ENCODE data around the gene TTC23L.

The TTC23L gene, protein sequence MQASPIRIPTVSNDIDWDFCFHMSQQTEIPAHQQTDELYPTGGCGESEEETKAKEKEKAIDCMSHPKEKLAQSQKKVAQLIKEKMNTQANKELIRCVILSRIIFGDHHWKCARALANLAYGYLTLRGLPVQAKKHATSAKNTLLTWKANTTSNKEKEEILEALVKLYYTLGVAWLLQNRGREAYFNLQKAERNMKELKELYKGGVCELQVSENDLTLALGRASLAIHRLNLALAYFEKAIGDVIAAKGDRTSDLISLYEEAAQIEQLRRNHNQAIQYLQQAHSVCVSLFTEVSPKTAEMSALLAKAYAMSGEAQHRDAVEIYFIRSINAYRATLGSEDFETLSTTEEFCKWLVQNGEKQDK

DNA sequence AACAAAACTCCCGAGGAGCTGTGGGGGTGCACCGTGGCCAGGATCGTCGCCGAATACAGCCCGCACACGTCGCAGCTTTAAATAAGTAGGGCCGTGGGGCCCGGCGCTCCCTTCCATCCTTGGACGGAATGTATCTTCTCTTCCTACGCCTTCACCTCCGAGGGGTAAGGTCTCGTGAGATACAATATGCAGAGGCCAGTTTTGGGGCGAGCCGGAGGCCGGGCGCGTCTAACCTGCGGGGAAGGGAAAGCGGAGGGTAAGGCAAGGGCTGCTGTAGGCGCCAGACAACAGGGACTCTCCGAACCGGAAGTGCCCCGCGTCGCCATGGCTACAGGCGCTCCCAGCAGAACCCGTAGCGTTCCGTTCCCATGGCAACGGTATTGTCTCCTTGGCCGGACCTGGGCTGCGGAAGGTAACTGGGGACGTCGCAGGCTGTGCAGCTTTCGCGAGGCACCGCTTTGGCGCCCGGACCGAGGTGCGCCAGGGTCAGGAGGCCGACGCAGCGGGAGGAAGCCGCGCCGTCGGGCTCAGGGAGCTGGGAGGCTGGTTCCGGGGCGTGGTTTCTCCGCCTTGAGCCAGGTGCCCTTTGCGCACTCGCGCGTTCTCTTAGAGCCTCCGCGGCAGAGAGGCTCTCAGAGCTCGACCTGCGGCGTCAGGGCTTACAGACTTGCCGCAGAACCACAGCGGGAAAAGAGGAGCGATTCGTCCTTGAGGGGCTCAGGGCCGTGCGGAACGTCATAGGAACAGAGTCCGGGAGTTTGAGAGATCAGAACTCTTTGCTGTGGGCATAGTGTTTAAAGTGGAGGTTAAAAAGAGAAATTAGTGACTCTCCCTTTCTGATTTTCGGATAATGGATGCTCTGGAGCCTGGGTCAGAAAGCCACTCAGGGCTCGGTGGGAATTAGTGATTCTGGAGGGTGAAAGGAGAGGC is at the start of gene TTC23L:
Gene TTC23L, plus strand, starts transcription at position 380 of the 930 bp plus-strand sequence. CDS start 1,508 bp downstream, outside the sequence.
- DNase-seq (ENCODE audit: low spot score): peak; percentile 85
- Mint-ChIP-seq H3K4me3 (peak within 1 kb of the TSS; percentile 92), H3K4me1 (ENCODE audit: low read depth) (peaks cover 7% of the 10 kb centered on the region), H3K27me3 (ENCODE audit: low read depth) (peaks cover 9% of the 10 kb centered on the region), H3K36me3 (ENCODE audit: low read depth) (no peaks in the 10 kb centered on the region), H3K27ac (peak within 1 kb of the TSS; percentile 43), H3K9me3 (no peaks in the 10 kb centered on the region)

DNA sequence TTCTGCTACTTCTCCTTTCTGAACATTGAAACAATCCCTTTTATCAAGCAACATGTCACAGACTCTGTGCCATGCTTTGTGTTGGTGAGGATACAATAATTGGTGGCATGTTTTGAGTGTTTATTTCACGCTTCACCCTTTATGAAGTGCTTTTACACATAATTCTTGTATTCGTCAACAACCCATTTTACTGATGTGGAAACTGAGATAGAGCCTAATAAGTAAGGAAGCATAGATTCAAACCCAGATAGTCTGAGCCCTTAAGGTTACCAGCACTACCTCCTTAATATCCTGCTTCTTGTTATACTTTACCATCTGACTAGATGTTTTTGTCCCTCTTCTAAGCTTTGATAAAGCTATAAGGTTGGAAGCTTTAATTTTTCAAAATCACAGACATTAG is 49.3 kb upstream of the TTC23L start:
- no peaks in the 10 kb centered on the region for H3K27me3 Mint-ChIP-seq (ENCODE audit: low read depth)
- H3K4me3 Mint-ChIP-seq: no peak overlapping the region
- DNase-seq (ENCODE audit: low spot score): no peak
- H3K4me1 Mint-ChIP-seq (ENCODE audit: low read depth): no peaks in the 10 kb centered on the region
- no peak overlapping the region for H3K27ac Mint-ChIP-seq
- H3K36me3 Mint-ChIP-seq (ENCODE audit: low read depth): no peaks in the 10 kb centered on the region
- H3K9me3 Mint-ChIP-seq: no peaks in the 10 kb centered on the region

DNA sequence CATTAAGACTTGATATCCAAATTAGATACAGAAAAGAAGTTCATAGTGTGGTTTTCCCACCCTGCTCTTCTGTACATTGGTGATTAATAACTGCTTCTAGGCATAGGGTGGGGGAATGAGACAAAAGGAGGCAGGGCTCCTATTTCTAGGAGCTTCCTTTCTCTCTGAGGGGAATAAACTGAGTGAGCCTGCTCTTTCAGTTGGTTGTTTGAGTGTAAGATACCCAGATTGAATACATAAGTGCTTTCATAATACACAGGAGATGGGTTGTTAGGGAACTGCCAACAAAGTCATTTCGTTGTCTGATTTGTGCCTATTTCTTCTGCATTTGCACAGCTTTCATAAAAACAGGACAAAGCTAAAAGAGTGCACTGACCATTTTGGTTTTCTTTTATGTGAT is 48.9 kb upstream of the TTC23L start:
- Mint-ChIP-seq H3K4me1 (ENCODE audit: low read depth) (no peaks in the 10 kb centered on the region), H3K27me3 (ENCODE audit: low read depth) (no peaks in the 10 kb centered on the region), H3K27ac (no peak overlapping the region), H3K36me3 (ENCODE audit: low read depth) (no peaks in the 10 kb centered on the region), H3K9me3 (no peaks in the 10 kb centered on the region), H3K4me3 (no peak overlapping the region)
- no peak for DNase-seq (ENCODE audit: low spot score)

DNA sequence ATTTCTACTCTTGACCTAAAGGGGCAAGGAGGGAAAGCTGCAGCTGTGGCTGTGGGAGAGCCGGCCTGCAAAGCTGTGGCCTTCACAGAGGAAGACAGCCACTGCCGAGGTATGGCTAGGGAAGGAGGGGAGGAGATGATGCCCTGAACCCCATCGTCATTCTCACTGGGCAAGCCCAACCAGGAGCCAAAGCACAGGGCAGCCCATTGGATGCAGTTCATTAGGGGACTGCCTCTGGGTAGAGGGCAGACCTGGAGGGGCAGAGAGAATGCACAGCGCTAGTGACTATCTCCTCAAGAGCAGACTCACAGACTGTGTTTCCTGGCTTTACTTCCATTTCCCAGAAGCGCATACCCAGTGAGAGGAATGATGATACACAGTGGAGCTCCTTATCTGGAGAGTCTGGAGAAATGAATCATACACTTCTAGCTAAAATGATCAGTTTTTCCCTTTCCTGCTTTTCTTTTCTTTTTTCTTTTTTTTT is 47.2 kb upstream of the TTC23L start:
- no peak for DNase-seq (ENCODE audit: low spot score)

DNA sequence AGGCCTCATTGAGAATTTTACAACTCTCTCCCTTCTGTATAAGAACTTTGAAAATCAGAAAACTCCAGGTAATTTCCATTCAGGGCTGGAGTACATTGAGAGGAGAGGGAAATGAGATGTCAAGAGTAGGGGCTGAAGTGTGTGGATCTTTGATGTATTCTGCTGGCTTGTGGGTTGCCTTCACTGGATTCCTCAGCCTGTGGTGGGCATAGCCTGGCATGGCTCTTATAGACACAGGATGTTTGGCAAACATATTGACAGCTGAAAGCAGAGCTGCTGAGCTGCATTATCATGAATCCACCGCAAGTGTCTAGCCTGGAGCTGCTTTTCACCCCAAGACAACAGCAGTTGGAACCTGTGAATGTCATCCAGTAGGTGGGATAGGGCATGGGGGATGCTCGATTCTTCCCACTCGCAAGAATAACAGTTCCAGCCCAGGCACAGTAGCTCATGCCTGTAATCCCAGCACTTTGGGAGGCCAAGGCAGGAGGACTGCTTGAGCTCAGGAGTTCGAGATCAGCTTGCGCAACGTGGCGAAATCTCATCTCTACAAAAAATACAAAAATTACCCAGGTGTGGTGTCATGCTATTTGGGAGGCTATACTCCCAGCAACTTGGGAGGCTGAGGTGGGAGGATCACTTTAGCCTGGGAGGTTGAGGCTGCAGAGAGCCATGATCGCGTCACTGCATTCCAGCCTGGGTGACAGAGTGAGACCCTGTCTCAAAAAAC is 36.0 kb upstream of the TTC23L start:
- H3K36me3 Mint-ChIP-seq (ENCODE audit: low read depth): no peaks in the 10 kb centered on the region
- H3K4me1 Mint-ChIP-seq (ENCODE audit: low read depth): no peaks in the 10 kb centered on the region
- no peak overlapping the region for H3K4me3 Mint-ChIP-seq
- H3K27me3 Mint-ChIP-seq (ENCODE audit: low read depth): no peaks in the 10 kb centered on the region
- H3K9me3 Mint-ChIP-seq: no peaks in the 10 kb centered on the region
- DNase-seq (ENCODE audit: low spot score): no peak
- no peak overlapping the region for H3K27ac Mint-ChIP-seq

More for the DNA sequence above, 47.2 kb upstream of the TTC23L start:
- Mint-ChIP-seq H3K27ac (no peak overlapping the region), H3K9me3 (no peaks in the 10 kb centered on the region), H3K36me3 (ENCODE audit: low read depth) (no peaks in the 10 kb centered on the region), H3K4me1 (ENCODE audit: low read depth) (no peaks in the 10 kb centered on the region), H3K27me3 (ENCODE audit: low read depth) (no peaks in the 10 kb centered on the region), H3K4me3 (no peak overlapping the region)

DNA sequence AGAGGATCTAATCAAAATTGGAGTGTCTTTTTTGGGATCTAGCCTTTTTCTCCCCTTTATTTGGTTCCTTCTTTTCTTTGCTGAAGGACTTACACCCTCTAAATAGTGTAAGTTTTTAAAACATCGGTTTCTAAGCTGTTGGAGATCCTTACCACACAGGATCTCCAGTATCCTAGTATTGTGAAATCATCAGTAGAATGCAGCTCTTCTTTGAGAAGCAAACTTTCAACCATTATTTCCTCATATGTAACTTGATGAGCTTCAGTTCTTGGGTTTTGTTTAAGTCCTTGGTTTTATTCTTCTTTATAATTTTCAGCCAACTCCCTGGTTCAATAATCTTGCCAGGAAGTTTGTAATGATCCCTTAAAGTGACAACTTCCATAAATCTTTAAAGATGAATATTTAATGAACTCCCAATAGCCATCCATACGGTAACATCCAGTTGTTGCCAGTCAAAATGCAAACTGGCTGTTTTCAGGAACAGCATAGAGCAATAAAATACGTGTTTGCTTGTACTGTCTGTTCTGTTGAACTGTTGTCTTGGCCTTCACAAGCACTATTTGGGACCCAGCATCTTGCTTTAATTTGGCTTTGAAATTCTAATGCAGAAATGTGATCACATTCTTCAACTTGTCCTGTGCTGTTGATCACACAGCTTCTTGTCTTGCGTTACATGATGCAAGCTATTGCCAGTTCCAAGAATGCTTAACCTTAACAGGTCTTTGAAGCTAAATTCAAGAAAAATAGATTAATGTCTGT is 34.8 kb upstream of the TTC23L start:
- H3K36me3 Mint-ChIP-seq (ENCODE audit: low read depth): no peaks in the 10 kb centered on the region
- no peak overlapping the region for H3K27ac Mint-ChIP-seq
- H3K27me3 Mint-ChIP-seq (ENCODE audit: low read depth): no peaks in the 10 kb centered on the region
- H3K9me3 Mint-ChIP-seq: no peaks in the 10 kb centered on the region
- DNase-seq (ENCODE audit: low spot score): no peak
- H3K4me1 Mint-ChIP-seq (ENCODE audit: low read depth): no peaks in the 10 kb centered on the region
- H3K4me3 Mint-ChIP-seq: no peak overlapping the region

DNA sequence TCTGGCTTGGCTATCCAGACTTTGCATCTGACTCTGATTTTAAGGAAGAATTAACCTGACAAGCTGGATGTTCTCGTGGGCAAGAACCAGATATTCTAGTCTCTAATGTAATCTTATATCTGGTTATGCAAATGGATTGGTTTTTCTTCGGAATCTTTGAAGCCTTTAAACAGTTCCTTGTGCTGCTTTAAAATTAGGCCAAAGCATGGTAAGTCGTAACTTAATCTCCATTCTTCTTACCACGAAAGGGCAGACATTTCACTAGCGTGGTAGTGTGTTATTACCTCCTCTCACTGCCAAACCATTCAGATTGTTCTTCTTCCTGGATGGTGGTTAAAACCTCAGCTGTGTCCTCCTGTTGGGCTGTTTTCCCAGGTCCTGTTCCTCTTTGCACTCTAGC is 34.1 kb upstream of the TTC23L start:
- H3K36me3 Mint-ChIP-seq (ENCODE audit: low read depth): no peaks in the 10 kb centered on the region
- H3K4me1 Mint-ChIP-seq (ENCODE audit: low read depth): no peaks in the 10 kb centered on the region
- no peak for DNase-seq (ENCODE audit: low spot score)
- no peak overlapping the region for H3K4me3 Mint-ChIP-seq
- no peaks in the 10 kb centered on the region for H3K9me3 Mint-ChIP-seq
- no peaks in the 10 kb centered on the region for H3K27me3 Mint-ChIP-seq (ENCODE audit: low read depth)
- no peak overlapping the region for H3K27ac Mint-ChIP-seq

DNA sequence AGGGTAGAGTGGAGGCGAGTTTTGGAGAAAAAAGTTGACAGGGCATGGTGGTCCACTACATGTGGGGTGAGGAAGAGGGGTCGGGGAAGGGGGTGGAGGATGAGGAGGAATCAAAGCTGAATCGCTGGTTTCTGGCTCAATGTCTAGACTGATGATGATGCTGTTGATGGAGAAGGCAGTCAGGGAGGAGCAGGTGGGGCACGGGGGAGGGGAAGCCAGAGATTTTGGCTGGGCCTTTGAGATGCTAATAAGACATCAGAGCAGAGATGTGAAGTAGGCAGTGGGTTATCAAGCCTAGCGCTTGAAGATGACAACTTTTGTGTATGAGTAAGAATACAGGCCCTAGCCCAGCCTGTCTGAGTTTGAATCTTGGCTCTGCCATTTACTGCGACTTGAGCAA is 32.4 kb upstream of the TTC23L start:
- no peaks in the 10 kb centered on the region for H3K9me3 Mint-ChIP-seq
- no peaks in the 10 kb centered on the region for H3K4me1 Mint-ChIP-seq (ENCODE audit: low read depth)
- H3K36me3 Mint-ChIP-seq (ENCODE audit: low read depth): no peaks in the 10 kb centered on the region
- DNase-seq (ENCODE audit: low spot score): no peak
- H3K4me3 Mint-ChIP-seq: no peak overlapping the region
- no peak overlapping the region for H3K27ac Mint-ChIP-seq
- H3K27me3 Mint-ChIP-seq (ENCODE audit: low read depth): no peaks in the 10 kb centered on the region

DNA sequence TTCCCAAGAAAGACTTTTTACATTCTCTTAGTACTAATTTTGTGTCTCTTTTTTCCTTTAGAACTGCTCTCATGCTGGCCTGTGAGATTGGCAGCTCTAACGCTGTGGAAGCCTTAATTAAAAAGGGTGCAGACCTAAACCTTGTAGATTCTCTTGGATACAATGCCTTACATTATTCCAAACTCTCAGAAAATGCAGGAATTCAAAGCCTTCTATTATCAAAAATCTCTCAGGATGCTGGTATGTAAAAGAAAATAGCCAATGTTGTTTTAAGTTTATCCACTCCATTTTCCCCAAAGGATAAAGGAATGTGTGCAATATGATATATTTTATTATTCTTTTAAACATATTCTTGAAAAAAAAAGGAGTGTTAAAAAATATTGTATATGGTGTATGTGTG is 27.3 kb upstream of the TTC23L start:
- H3K9me3 Mint-ChIP-seq: no peaks in the 10 kb centered on the region
- H3K27me3 Mint-ChIP-seq (ENCODE audit: low read depth): peaks cover 2% of the 10 kb centered on the region
- no peak for DNase-seq (ENCODE audit: low spot score)
- no peaks in the 10 kb centered on the region for H3K36me3 Mint-ChIP-seq (ENCODE audit: low read depth)
- H3K27ac Mint-ChIP-seq: no peak overlapping the region
- H3K4me3 Mint-ChIP-seq: no peak overlapping the region
- no peaks in the 10 kb centered on the region for H3K4me1 Mint-ChIP-seq (ENCODE audit: low read depth)

DNA sequence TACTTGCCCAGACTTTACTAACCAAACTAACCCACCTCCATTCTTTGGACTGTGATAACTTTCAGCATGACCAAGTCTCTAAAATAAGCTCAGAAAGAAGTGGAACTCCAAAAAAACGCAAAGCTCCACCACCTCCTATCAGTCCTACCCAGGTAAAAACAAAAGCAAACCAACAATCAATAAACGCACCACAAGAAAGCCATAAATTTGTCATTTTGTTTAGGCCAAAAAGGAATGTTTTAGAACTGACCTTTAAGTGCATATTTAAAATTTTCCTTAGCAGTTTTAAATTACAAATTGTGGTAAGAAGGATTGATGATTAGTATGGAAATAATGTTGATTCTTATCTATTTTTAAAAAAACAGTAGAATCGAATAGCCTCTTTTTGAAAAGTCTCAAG is 25.5 kb upstream of the TTC23L start:
- peaks cover 2% of the 10 kb centered on the region for H3K27me3 Mint-ChIP-seq (ENCODE audit: low read depth)
- no peak overlapping the region for H3K27ac Mint-ChIP-seq
- DNase-seq (ENCODE audit: low spot score): no peak
- no peaks in the 10 kb centered on the region for H3K4me1 Mint-ChIP-seq (ENCODE audit: low read depth)
- H3K4me3 Mint-ChIP-seq: no peak overlapping the region
- H3K9me3 Mint-ChIP-seq: no peaks in the 10 kb centered on the region
- H3K36me3 Mint-ChIP-seq (ENCODE audit: low read depth): no peaks in the 10 kb centered on the region

DNA sequence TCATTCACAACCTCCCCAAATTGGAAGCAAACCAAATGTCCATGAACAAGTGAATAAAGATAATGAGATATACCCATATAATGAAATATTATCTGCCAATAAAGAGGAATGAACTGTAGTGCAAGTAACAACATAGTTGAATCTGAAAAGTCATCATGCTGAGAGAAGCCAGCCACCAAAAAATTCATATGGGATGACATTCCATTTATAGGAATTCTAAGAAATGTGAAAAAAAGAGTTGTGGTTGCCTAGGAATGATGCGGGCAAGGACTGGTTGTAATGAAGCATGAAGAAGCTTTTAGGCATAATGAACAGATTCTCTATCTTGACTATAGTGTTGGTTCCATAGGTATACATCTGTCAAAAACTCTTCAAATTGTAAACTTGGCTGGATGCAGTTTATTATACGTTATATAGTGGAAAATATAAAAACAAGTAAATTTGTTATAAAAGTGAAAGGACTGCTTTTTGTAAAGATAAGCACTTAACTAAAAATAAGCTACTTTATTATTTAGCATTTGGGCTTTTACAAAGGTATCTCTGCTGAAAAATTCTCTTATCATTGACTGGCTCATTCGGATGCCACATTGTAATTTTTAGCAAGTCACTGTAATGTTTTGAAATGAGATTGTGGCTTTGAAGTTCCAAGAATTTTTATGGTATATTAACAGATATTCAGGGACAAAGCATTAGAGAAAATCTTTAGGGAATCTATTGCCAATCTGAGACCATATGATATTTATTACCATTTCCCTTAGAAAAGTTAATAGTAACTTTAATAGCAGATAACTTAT is 21.2 kb upstream of the TTC23L start:
- Mint-ChIP-seq H3K27ac (no peak overlapping the region), H3K27me3 (ENCODE audit: low read depth) (peaks cover 2% of the 10 kb centered on the region), H3K4me1 (ENCODE audit: low read depth) (no peaks in the 10 kb centered on the region), H3K36me3 (ENCODE audit: low read depth) (no peaks in the 10 kb centered on the region), H3K9me3 (no peaks in the 10 kb centered on the region), H3K4me3 (no peak overlapping the region)
- DNase-seq (ENCODE audit: low spot score): no peak

DNA sequence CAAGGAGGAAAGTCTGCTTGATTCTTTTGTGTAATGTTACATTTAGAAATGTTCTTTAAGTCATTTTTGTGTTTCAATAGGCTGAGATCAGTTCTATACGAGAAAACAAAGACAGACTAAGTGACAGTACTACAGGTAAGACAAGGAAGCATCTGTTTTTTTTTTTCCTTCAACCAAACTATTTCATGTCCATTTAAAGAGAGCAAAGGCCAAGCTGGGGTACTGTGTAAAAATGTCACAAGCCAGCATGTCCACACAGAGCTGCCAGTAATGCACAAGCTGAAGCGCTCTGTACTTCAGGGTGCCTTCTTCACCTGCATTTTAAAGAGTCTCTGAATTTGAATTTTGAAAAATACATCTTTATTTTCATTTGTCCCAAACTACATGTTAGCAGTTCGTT is 20.2 kb upstream of the TTC23L start:
- Mint-ChIP-seq H3K36me3 (ENCODE audit: low read depth) (no peaks in the 10 kb centered on the region), H3K4me1 (ENCODE audit: low read depth) (no peaks in the 10 kb centered on the region), H3K27ac (no peak overlapping the region), H3K9me3 (no peaks in the 10 kb centered on the region), H3K4me3 (no peak overlapping the region), H3K27me3 (ENCODE audit: low read depth) (peaks cover 2% of the 10 kb centered on the region)
- DNase-seq (ENCODE audit: low spot score): no peak

DNA sequence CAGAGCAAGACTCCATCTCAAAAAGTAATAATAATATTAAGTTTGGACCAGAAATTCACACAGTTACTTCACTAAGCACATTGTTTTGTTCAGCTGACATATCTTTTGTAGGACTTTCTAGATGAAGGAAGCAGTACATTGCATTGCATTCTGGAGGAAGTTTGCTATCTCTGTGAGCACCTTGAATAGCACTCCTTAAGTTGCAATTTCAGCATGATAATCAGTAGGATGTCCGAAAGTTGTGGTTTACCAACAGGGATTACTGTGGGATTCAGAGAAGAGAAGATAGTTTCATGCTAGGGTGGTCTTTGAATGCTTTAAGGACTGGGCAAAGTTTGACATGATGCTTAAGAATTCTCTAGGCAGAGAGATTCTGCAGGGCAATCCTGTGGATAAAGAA is 18.4 kb upstream of the TTC23L start:
- no peaks in the 10 kb centered on the region for H3K9me3 Mint-ChIP-seq
- H3K4me1 Mint-ChIP-seq (ENCODE audit: low read depth): no peaks in the 10 kb centered on the region
- H3K36me3 Mint-ChIP-seq (ENCODE audit: low read depth): no peaks in the 10 kb centered on the region
- no peak overlapping the region for H3K4me3 Mint-ChIP-seq
- H3K27ac Mint-ChIP-seq: no peak overlapping the region
- no peak for DNase-seq (ENCODE audit: low spot score)
- peaks cover 2% of the 10 kb centered on the region for H3K27me3 Mint-ChIP-seq (ENCODE audit: low read depth)
